ENCODE measurements around the gene BPIFB4.

DNA sequence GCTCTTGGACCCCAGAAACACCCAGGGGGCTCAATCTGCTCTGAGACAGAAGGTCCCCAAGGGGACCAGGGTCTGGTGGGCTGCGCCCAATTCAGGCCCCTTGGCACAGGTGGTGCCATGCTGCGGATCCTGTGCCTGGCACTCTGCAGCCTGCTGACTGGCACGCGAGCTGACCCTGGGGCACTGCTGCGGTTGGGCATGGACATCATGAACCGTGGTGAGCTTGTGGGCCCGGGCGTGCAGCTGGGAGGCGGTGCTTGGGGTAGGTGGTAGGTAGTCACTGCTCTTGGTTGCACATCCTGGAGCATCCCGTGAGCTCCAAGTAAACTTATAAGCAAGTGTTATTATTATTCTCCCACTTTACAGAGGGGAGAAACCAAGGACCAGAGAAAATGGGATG lies 47.9 kb upstream of the BPIFB4 start, which contains the start of gene BPIFB6:
- TF ChIP-seq, protein P1, sequence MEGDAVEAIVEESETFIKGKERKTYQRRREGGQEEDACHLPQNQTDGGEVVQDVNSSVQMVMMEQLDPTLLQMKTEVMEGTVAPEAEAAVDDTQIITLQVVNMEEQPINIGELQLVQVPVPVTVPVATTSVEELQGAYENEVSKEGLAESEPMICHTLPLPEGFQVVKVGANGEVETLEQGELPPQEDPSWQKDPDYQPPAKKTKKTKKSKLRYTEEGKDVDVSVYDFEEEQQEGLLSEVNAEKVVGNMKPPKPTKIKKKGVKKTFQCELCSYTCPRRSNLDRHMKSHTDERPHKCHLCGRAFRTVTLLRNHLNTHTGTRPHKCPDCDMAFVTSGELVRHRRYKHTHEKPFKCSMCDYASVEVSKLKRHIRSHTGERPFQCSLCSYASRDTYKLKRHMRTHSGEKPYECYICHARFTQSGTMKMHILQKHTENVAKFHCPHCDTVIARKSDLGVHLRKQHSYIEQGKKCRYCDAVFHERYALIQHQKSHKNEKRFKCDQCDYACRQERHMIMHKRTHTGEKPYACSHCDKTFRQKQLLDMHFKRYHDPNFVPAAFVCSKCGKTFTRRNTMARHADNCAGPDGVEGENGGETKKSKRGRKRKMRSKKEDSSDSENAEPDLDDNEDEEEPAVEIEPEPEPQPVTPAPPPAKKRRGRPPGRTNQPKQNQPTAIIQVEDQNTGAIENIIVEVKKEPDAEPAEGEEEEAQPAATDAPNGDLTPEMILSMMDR (IDR thresholded peaks at IDR 0.05), result no peak
- no peak for TF ChIP-seq POLR2A (IDR thresholded peaks at IDR 0.05)

All from heart left ventricle (tissue), 13 donors.